ENCODE data around the gene SST. TPM values are rescaled to one million over a fixed set of nuclear protein-coding genes. Genes with fewer than 3 reads are reported as not detected.

Gene SST
- total and polyA plus RNA-seq, 2 of the 13 experiments (the other 11 are each of a cell fraction or from before 2014, with no cell fraction given), result not detected

GRCh38 chr3:187669675-187670504 lies at the start of gene SST (continued):
- 0 out of 2 replicates have a peak, but pooled peaks have one; percentile 55 for TF ChIP-seq ZBTB34 (CRISPR knock-in tag; IDR thresholded peaks at IDR 0.05)
- TF ChIP-seq TSC22D2 (CRISPR knock-in tag; IDR thresholded peaks at IDR 0.05; ENCODE audit: borderline replicate concordance), result peak; percentile 100
- TF ChIP-seq SMC3 (IDR thresholded peaks at IDR 0.05; ENCODE audit: low read length), result no peak
- no peak for TF ChIP-seq ZNF292 (CRISPR knock-in tag; IDR thresholded peaks at IDR 0.05; ENCODE audit: borderline replicate concordance, low read depth)
- TF ChIP-seq REPIN1 (CRISPR knock-in tag; IDR thresholded peaks at IDR 0.05; ENCODE audit: borderline replicate concordance, low read depth), result peak; percentile 83
- no peak for TF ChIP-seq ZNF512 (CRISPR knock-in tag; IDR thresholded peaks at IDR 0.05)
- TF ChIP-seq ZNF558 (CRISPR knock-in tag; IDR thresholded peaks at IDR 0.05; ENCODE audit: borderline replicate concordance), result peak; percentile 96; the same call in 1 of the 2 replicates
- TF ChIP-seq SNAI1 (CRISPR knock-in tag; IDR thresholded peaks at IDR 0.05; ENCODE audit: borderline replicate concordance), result 0 out of 2 replicates have a peak, but pooled peaks have one; percentile 57
- no peak for TF ChIP-seq ZNF550 (CRISPR knock-in tag; IDR thresholded peaks at IDR 0.05; ENCODE audit: borderline replicate concordance)
- peak; percentile 96 for TF ChIP-seq SMAD9 (CRISPR knock-in tag; IDR thresholded peaks at IDR 0.05)
- peak; percentile 99 for TF ChIP-seq ZBTB44 (CRISPR knock-in tag; IDR thresholded peaks at IDR 0.05)
- TF ChIP-seq USF2 (IDR thresholded peaks at IDR 0.05; ENCODE audit: low read depth, low read length), result no peak
- no peak for TF ChIP-seq USF2 (CRISPR knock-in tag; IDR thresholded peaks at IDR 0.05; ENCODE audit: borderline replicate concordance)
- TF ChIP-seq ZFAT (CRISPR knock-in tag; conservative IDR thresholded peaks at IDR 0.05), result peak; percentile 85; the same call in 1 of the 2 replicates
- TF ChIP-seq ZNF331 (CRISPR knock-in tag; IDR thresholded peaks at IDR 0.05), result peak; percentile 99
- TF ChIP-seq IRF9 (CRISPR knock-in tag; IDR thresholded peaks at IDR 0.05; ENCODE audit: borderline replicate concordance), result peak; percentile 93
- peak; percentile 82; the same call in 1 of the 2 replicates for TF ChIP-seq SIX1 (CRISPR knock-in tag; IDR thresholded peaks at IDR 0.05; ENCODE audit: borderline replicate concordance)
- 0 out of 2 replicates have a peak, but pooled peaks have one; percentile 79 for TF ChIP-seq ZNF644 (CRISPR knock-in tag; IDR thresholded peaks at IDR 0.05; ENCODE audit: low read depth)
- TF ChIP-seq MTA3 (CRISPR knock-in tag; IDR thresholded peaks at IDR 0.05), result peak; percentile 95; the same call in 1 of the 2 replicates
- TF ChIP-seq SAP130 (CRISPR knock-in tag; IDR thresholded peaks at IDR 0.05; ENCODE audit: low read depth), result peak; percentile 73
- no peak for TF ChIP-seq U2AF2 (IDR thresholded peaks at IDR 0.05; ENCODE audit: low read depth, low read length)

Measured in HepG2 (cell line).